Body of pancreas (tissue), 4 donors: Measurements from ENCODE around the gene SELENOV. TPM values are rescaled to one million over a fixed set of nuclear protein-coding genes. Genes with fewer than 3 reads are reported as not detected.

ENCODE experiments used
- ATAC-seq: fragments of 150-250 bp; one replicate; pipeline ENCODE4 v1.9.1; 2016
- DNase-seq, 4 donors: peaks; one replicate each; pipeline ENCODE4 v3.0.0-alpha.2; 2019
- H3K27ac ChIP-seq, 4 donors: fragments of 200-600 bp; sonication (generic); 1 replicate in 3 of 4; 2 replicates in 1 of 4; pipeline versions ENCODE4 v1.5.1 to v1.6.1; 2016 to 2019; ENCODE audit warnings: mild to moderate bottlenecking in 1 of 4, mixed read lengths in 1 of 4, moderate library complexity in 1 of 4
- H3K27me3 ChIP-seq, 2 donors: fragments of 200-600 bp; sonication (generic); one replicate each; pipeline ENCODE4 v1.6.0; 2016; ENCODE audit warnings: mild to moderate bottlenecking in 1 of 2
- H3K36me3 ChIP-seq, 2 donors: fragments of 200-600 bp; sonication (generic); replicated peaks in 1 of 2; 2 replicates each; pipeline ENCODE4 v1.5.1; 2016; ENCODE audit warnings: low read depth in 2 of 2; ENCODE audit not compliant: insufficient read depth in 1 of 2
- H3K4me1 ChIP-seq: fragments of 200-600 bp; sonication (generic); one replicate; pipeline ENCODE4 v1.6.0; 2016
- H3K4me3 ChIP-seq, 2 donors: fragments of 200-600 bp; sonication (generic); 1 replicate in 1 of 2; 2 replicates in 1 of 2; pipeline ENCODE4 v1.5.1; 2016 to 2019
- H3K9me3 ChIP-seq, 3 donors: fragments of 200-600 bp; sonication (generic); 1 replicate in 2 of 3; 2 replicates in 1 of 3; pipeline ENCODE4 v1.5.1; 2016
- CTCF ChIP-seq, 7 experiments: fragments of 450-650 bp in 4 of 7; fragments of 200-600 bp in 3 of 7; sonication (generic) in 3 of 7; IDR thresholded peaks; one replicate each; pipeline ENCODE4 v1.5.1; 2016 to 2019; ENCODE audit warnings: antibody characterized with exemption in 7 of 7
- POLR2A ChIP-seq, 3 donors: fragments of 450-650 bp; IDR thresholded peaks; one replicate each; pipeline ENCODE4 v1.6.1; 2016; ENCODE audit warnings: antibody characterized with exemption in 3 of 3, mild to moderate bottlenecking in 2 of 3
- WGBS, 2 donors: methylation state at CpG; one replicate each; pipeline ENCODE4 v1.1.5; 2017; 5-methylcytosine and 5-hydroxymethylcytosine counted together
- intact Hi-C: fragments of 100-400 bp; cut with DNase I; formaldehyde crosslinking; loops from one replicate; pipeline ENCODE4 v1.15.1; 2023
- total RNA-seq, 2 donors: library from RNA; depleted of rRNA; stranded (reverse); fragments of >200 nt; gene quantifications; one replicate each; pipeline ENCODE4 v1.1.0, GENCODE V29; 2016

The SELENOV gene
- total RNA-seq, 2 donors from 2014 or later: not detected

- 75 to 78% methylated on average over 3 of the region's 3 CpGs for WGBS, 2 donors
- H3K9me3 ChIP-seq: no peaks in the 10 kb centered on the region
- H3K4me3 ChIP-seq: no peak overlapping the region
- no peaks in the 10 kb centered on the region for H3K36me3 ChIP-seq
- peaks cover 0 to 21% of the 10 kb centered on the region in 2 donors for H3K27me3 ChIP-seq
- H3K4me1 ChIP-seq: peaks cover 15% of the 10 kb centered on the region
- ATAC-seq (no peak), DNase-seq (no peak)
- no peak overlapping the region for H3K27ac ChIP-seq
- intact Hi-C loops: no loop called here
- TF ChIP-seq POLR2A (IDR thresholded peaks at IDR 0.05) (no peak), CTCF (IDR thresholded peaks at IDR 0.05) (no peak)
Measured at GRCh38 chr19:39517432-39517831, 2.5 kb downstream of the SELENOV start.

- H3K9me3 ChIP-seq: no peaks in the 10 kb centered on the region
- no peaks in the 10 kb centered on the region for H3K36me3 ChIP-seq
- H3K4me1 ChIP-seq: peaks cover 15% of the 10 kb centered on the region
- no peak overlapping the region for H3K4me3 ChIP-seq
- TF ChIP-seq POLR2A (IDR thresholded peaks at IDR 0.05) (no peak), CTCF (IDR thresholded peaks at IDR 0.05) (no peak)
- 52% methylated on average over 5 of the region's 5 CpGs for WGBS, 2 donors
- DNase-seq: no peak
- peaks cover 0 to 21% of the 10 kb centered on the region in 2 donors for H3K27me3 ChIP-seq
- no peak overlapping the region for H3K27ac ChIP-seq
- ATAC-seq: no peak
- intact Hi-C loops: no loop called here
Measured at GRCh38 chr19:39518458-39518857, 3.5 kb downstream of the SELENOV start.

GRCh38 chr19:39518975-39519374, 4.0 kb downstream of the SELENOV start:
- Histone ChIP-seq H3K9me3 (no peaks in the 10 kb centered on the region), H3K4me3 (no peak overlapping the region), H3K4me1 (peaks cover 15% of the 10 kb centered on the region), H3K27ac (no peak overlapping the region), H3K27me3 (peaks cover 0 to 20% of the 10 kb centered on the region in 2 donors), H3K36me3 (no peaks in the 10 kb centered on the region)
- TF ChIP-seq POLR2A (IDR thresholded peaks at IDR 0.05) (no peak), CTCF (IDR thresholded peaks at IDR 0.05) (no peak)
- intact Hi-C loops: no loop called here
- 49 to 50% methylated on average over 9 of the region's 9 CpGs for WGBS, 2 donors
- ATAC-seq (no peak), DNase-seq (no peak)

- ATAC-seq (no peak), DNase-seq (no peak)
- TF ChIP-seq CTCF (IDR thresholded peaks at IDR 0.05) (no peak), POLR2A (IDR thresholded peaks at IDR 0.05) (no peak)
- Histone ChIP-seq H3K4me1 (peaks cover 1% of the 10 kb centered on the region), H3K36me3 (no peaks in the 10 kb centered on the region), H3K9me3 (no peaks in the 10 kb centered on the region), H3K4me3 (no peak overlapping the region), H3K27ac (no peak overlapping the region), H3K27me3 (peaks cover 0 to 1% of the 10 kb centered on the region in 2 donors)
- intact Hi-C loops: no loop called here
- 65 to 71% methylated on average over 8 of the region's 8 CpGs for WGBS, 2 donors
Measured at GRCh38 chr19:39520541-39521484, 5.9 kb downstream of the SELENOV start.
